ENCODE results near the gene ZBTB8B.

Gene ZBTB8B

GRCh38 chr1:32500387-32501209, 35.7 kb downstream of the ZBTB8B start:
- intact Hi-C loops (cut with DNase I): loop anchor here (1.0 to 5.0 kb wide), 2 partner anchors 33 to 39 kb away; partner anchors contain the start of genes ZBTB8A and ZBTB8B
- peak; percentile 25 to 92 (median 62) for DNase-seq

DNA sequence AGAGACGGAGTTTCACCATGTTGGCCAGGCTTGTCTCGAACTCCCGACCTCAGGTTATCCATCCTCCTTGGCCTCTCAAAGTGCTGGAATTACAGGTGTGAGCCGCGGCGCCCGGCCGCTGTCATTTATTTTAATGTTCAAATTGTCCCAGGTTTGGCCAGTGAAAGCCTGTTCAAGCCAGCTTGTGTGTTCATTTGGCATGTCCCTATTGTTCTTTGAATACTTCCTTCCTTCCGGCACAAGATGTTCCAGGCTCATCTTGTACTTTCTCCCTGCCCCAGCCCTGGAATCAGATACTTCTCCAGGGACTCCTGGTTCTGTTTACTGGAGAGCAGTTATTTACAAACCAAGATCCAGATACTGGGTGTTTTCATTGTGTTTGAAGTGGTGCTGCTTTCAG, 37.0 kb downstream of the ZBTB8B start:
- intact Hi-C loops (cut with DNase I): loop anchor here (5.0 kb wide), 1 partner anchor 35 kb away; the partner anchor contains the start of gene ZBTB8B
- no peak for DNase-seq

DNA sequence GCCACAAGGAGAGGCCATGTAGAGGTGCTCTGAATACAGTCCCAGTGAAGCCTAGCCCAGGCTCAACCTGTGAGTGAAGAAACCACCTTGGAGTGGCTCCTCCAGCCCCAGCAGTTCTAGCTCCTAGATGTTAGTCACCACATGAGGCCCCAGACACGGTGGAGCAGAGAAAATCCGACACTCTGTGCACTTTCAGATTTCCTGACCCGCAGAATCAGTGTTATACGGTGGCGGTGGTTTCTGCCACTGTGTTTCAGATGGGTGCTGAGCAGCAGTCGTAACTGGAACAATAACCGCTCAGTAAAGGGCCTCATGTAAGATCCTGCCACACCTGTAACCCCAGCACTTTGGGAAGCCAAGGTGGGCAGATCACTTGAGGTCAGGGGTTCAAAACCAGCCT, 38.3 kb downstream of the ZBTB8B start:
- DNase-seq: no peak
- intact Hi-C loops (cut with DNase I): loop anchor here (5.0 kb wide), 1 partner anchor 36 kb away; the partner anchor contains the start of gene ZBTB8B

DNA sequence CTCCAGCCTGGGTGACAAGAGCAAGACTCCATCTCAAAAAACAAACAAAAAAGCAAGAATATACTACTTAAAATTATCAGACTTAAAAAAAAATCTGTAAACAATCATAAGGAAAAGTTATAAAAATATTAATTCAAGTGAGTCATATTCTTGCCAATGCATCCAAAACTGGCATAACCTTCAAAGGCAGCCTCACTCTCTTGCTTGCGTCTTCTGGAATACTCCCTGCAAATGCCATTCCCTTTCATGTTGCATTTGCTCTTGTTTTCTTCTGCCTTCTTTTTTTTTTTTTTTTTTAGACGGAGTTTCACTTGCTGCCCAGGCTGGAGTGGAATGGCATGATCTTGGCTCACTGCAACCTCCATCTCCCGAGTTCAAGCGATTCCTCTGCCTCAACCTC, 42.1 kb downstream of the ZBTB8B start:
- DNase-seq: no peak
- intact Hi-C loops (cut with DNase I): no loop called here

GRCh38 chr1:32508761-32509160, 43.9 kb downstream of the ZBTB8B start:
- no peak for DNase-seq
- intact Hi-C loops (cut with DNase I): no loop called here

GRCh38 chr1:32509939-32510338, 45.1 kb downstream of the ZBTB8B start:
- no peak for DNase-seq
- intact Hi-C loops (cut with DNase I): no loop called here
